HG02852 (cell line): ENCODE results near the gene C14orf132.

Experiments used
- ATAC-seq: cut with Tn5 transposase; IDR thresholded peaks from one replicate; pipeline ENCODE4 v1.9.1; 2021; ENCODE audit warnings: mild to moderate bottlenecking, moderate library complexity; ENCODE audit not compliant: unreplicated experiment

C14orf132 gene

GRCh38 chr14:96139879-96140278 lies 100.7 kb downstream of the C14orf132 start:
- no peak for ATAC-seq

GRCh38 chr14:96140952-96141351 lies 101.8 kb downstream of the C14orf132 start:
- no peak for ATAC-seq
